Measurements from ENCODE around the gene MAGED4.

MAGED4 gene

GRCh38 chrX:52213276-52213675 lies 28.6 kb downstream of the MAGED4 start:
- no peak overlapping the region for H3K4me3 ChIP-seq (ENCODE audit: low read depth in 1 of 2, low read length in 2 of 2)

DNA sequence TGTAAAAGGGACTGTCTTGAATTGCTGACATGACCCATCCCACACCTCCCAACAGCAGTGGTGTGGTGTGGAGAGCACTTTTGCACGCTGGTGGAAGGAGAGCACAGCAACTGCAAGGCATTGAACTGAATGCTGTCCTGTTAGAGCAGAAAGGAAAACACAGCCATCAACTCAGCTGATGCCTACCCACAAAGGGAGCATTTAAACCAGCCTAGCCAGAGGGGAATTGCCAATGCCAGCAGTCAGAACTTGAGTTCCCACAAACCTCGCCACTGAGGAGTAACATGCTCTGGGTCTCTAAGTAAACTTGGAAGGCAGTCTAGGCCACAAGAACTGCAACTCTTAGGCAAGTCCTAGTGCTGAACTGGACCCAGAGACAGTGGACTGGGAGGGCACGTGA lies 31.9 kb downstream of the MAGED4 start:
- Histone ChIP-seq H3K4me3 (ENCODE audit: low read depth in 1 of 2, low read length in 2 of 2) (no peak overlapping the region), H3K36me3 (ENCODE audit: control insufficient read depth in 1 of 2, insufficient read depth in 2 of 2, low read length in 2 of 2) (no peaks in the 10 kb centered on the region), H3K27ac (ENCODE audit: low read depth, low read length) (no peak overlapping the region), H3K9me3 (ENCODE audit: control insufficient read depth in 1 of 2, low read length in 2 of 2) (no peaks in the 10 kb centered on the region), H3K4me1 (ENCODE audit: control insufficient read depth in 1 of 2, insufficient read depth in 2 of 2, low read length in 2 of 2) (no peaks in the 10 kb centered on the region), H3K9ac (ENCODE audit: low read depth in 1 of 2, low read length in 2 of 2) (no peak overlapping the region), H3K27me3 (ENCODE audit: control insufficient read depth in 1 of 2, insufficient read depth in 2 of 2, low read length in 2 of 2) (no peaks in the 10 kb centered on the region)

More at GRCh38 chrX:52213276-52213675, 28.6 kb downstream of the MAGED4 start:
- Histone ChIP-seq H3K27me3 (ENCODE audit: control insufficient read depth in 1 of 2, insufficient read depth in 2 of 2, low read length in 2 of 2) (no peaks in the 10 kb centered on the region), H3K9ac (ENCODE audit: low read depth in 1 of 2, low read length in 2 of 2) (no peak overlapping the region), H3K9me3 (ENCODE audit: control insufficient read depth in 1 of 2, low read length in 2 of 2) (no peaks in the 10 kb centered on the region), H3K36me3 (ENCODE audit: control insufficient read depth in 1 of 2, insufficient read depth in 2 of 2, low read length in 2 of 2) (no peaks in the 10 kb centered on the region), H3K4me1 (ENCODE audit: control insufficient read depth in 1 of 2, insufficient read depth in 2 of 2, low read length in 2 of 2) (no peaks in the 10 kb centered on the region), H3K27ac (ENCODE audit: low read depth, low read length) (no peak overlapping the region)

DNA sequence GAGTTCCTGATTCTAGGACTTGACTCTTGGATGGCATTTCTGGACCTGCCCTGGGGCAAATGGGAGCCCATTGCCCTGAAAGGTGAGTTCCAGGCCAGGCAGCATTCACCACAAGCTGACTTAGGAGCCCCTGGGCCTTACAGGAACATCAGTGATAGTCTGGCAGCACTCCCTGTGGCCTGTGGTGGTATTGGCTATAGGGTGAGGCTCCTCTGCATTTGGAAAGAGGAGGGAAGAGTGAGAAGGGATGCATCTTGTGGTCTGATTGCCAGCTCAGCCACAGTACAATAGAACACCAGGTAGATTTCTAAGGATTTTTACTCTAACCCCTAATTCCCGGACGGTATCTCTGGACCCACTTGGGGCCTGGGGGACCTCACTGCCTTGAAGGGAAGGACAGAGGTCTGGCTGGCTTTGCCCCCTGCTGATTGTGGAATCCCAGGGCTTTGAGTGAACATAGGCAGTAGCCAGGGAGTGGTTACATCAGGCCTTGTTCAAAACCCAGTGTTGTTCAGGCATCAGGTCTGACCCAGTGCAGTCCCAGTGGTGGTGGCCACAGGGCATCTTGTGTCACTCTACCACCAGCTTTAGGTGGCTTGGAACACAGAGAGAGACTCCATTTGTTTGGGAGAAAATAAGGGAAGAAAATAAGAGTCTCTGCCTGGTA lies 32.9 kb downstream of the MAGED4 start:
- no peaks in the 10 kb centered on the region for H3K27me3 ChIP-seq (ENCODE audit: control insufficient read depth in 1 of 2, insufficient read depth in 2 of 2, low read length in 2 of 2)
- H3K4me1 ChIP-seq (ENCODE audit: control insufficient read depth in 1 of 2, insufficient read depth in 2 of 2, low read length in 2 of 2): no peaks in the 10 kb centered on the region
- H3K27ac ChIP-seq (ENCODE audit: low read depth, low read length): no peak overlapping the region
- no peak overlapping the region for H3K9ac ChIP-seq (ENCODE audit: low read depth in 1 of 2, low read length in 2 of 2)
- no peak overlapping the region for H3K4me3 ChIP-seq (ENCODE audit: low read depth in 1 of 2, low read length in 2 of 2)
- H3K9me3 ChIP-seq (ENCODE audit: control insufficient read depth in 1 of 2, low read length in 2 of 2): no peaks in the 10 kb centered on the region
- no peaks in the 10 kb centered on the region for H3K36me3 ChIP-seq (ENCODE audit: control insufficient read depth in 1 of 2, insufficient read depth in 2 of 2, low read length in 2 of 2)

DNA sequence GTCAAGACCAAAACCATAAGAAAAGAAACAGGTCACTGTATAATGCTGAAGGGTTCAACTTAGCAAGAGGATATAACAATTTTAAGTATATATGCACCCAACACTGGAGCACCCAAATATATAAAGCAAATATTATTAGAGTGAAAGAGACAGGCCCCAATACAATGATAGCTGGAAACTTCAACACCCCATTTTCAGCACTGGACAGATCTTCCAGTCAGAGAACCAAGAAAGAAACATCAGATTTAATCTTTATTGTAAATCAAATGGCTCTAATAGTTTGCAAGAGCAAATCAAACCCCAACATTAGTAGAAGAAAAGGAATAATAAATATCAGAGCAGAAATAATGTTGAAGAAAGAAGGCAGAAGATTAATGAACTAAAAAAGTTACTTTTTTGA lies 36.2 kb downstream of the MAGED4 start:
- H3K36me3 ChIP-seq (ENCODE audit: control insufficient read depth in 1 of 2, insufficient read depth in 2 of 2, low read length in 2 of 2): no peaks in the 10 kb centered on the region
- H3K27ac ChIP-seq (ENCODE audit: low read depth, low read length): no peak overlapping the region
- no peaks in the 10 kb centered on the region for H3K4me1 ChIP-seq (ENCODE audit: control insufficient read depth in 1 of 2, insufficient read depth in 2 of 2, low read length in 2 of 2)
- no peaks in the 10 kb centered on the region for H3K9me3 ChIP-seq (ENCODE audit: control insufficient read depth in 1 of 2, low read length in 2 of 2)
- no peaks in the 10 kb centered on the region for H3K27me3 ChIP-seq (ENCODE audit: control insufficient read depth in 1 of 2, insufficient read depth in 2 of 2, low read length in 2 of 2)
- no peak overlapping the region for H3K9ac ChIP-seq (ENCODE audit: low read depth in 1 of 2, low read length in 2 of 2)
- H3K4me3 ChIP-seq (ENCODE audit: low read depth in 1 of 2, low read length in 2 of 2): no peak overlapping the region

Measured in duodenal mucosa (tissue), 2 donors.